Stimulated activated naive CD8-positive, alpha-beta T cell treated with anti-CD3 and anti-CD28 coated beads, Interleukin-15, amount 100 ng/mL, for 72 hours (primary cell): ENCODE measurements around the gene MSI1.

Source experiments
- ATAC-seq: fragments of 150-1000 bp; cut with Tn5 transposase; 2 replicates; pipeline ENCODE4 v1.10.0; 2021; ENCODE audit warnings: mild to moderate bottlenecking, moderate library complexity
- DNase-seq, 2 donors: peaks; one replicate each; pipeline ENCODE4 v3.0.0; 2021 to 2022
- H3K27ac Mint-ChIP-seq, 2 donors: one replicate each; pipeline ENCODE4 v1.8.0; 2022; ENCODE audit warnings: mild to moderate bottlenecking in 2 of 2, mixed read lengths in 2 of 2, moderate library complexity in 2 of 2
- H3K27me3 Mint-ChIP-seq: one replicate; pipeline ENCODE4 v1.8.0; 2022; ENCODE audit warnings: mixed read lengths
- H3K4me1 Mint-ChIP-seq: one replicate; pipeline ENCODE4 v1.8.0; 2022; ENCODE audit warnings: mild to moderate bottlenecking, mixed read lengths
- H3K4me3 Mint-ChIP-seq, 2 donors: one replicate each; pipeline ENCODE4 v1.8.0; 2022; ENCODE audit warnings: mild to moderate bottlenecking in 2 of 2, mixed read lengths in 2 of 2, moderate library complexity in 1 of 2
- H3K9me3 Mint-ChIP-seq, 2 donors: one replicate each; pipeline ENCODE4 v1.8.0; 2022; ENCODE audit warnings: mixed read lengths in 2 of 2

The MSI1 gene

GRCh38 chr12:120368789-120369602, at the start of gene MSI1:
TSS of gene MSI1 (minus strand) at chr12:120369164. CDS start at chr12:120369091, 73 bp downstream.
- Mint-ChIP-seq H3K27ac (peak within 1 kb of the TSS; percentile 12 to 27), H3K27me3 (peaks cover 87% of the 10 kb centered on the region), H3K9me3 (no peaks in the 10 kb centered on the region), H3K4me1 (peaks cover 36% of the 10 kb centered on the region), H3K4me3 (peak within 1 kb of the TSS; percentile 76 to 87)
- DNase-seq: peak in 1 of 2 donors; percentile 25
- ATAC-seq: peak; percentile 49

- peaks cover 18% of the 10 kb centered on the region for H3K27me3 Mint-ChIP-seq
- no peak overlapping the region for H3K4me3 Mint-ChIP-seq
- ATAC-seq (no peak), DNase-seq (no peak)
- no peaks in the 10 kb centered on the region for H3K9me3 Mint-ChIP-seq
- no peaks in the 10 kb centered on the region for H3K4me1 Mint-ChIP-seq
- no peak overlapping the region for H3K27ac Mint-ChIP-seq
These were observed 49.1 kb upstream of the MSI1 start for GRCh38 chr12:120417917-120418580.

DNA sequence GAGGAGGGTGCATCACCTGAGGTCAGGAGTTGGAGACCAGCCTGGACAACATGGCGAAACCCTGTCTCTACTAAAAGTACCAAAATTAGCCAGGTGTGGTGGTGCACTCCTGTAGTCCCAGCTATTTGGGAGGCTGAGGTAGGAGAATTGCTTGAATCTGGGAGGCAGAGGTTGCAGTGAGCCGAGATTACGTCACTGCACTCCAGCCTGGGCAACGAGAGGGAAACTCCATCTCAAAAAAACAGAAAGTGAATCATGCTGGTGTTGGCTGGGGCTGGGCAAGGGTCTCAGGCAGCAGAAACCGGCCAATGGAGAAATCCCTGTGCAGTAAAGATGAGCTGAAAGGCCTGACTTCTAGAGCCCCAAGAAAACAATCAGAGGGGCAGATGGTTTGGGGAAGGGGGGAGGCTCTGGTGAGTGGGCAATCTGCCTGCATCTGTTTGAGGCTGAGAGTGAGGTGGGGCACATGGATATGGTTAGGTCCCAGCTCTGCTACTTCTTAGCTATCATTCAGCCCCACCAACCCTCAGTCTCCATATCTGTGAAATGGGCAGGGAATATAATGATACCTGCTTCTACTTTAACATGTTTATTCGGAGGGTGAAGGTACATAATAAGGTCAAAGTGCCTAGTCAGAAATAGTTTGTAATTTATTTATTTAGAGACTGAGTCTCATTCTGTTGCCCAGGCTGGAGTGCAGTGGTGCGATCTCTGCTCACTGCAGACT, 47.7 kb upstream of the MSI1 start:
- peaks cover 18% of the 10 kb centered on the region for H3K27me3 Mint-ChIP-seq
- H3K4me1 Mint-ChIP-seq: no peaks in the 10 kb centered on the region
- DNase-seq (no peak), ATAC-seq (no peak)
- no peak overlapping the region for H3K4me3 Mint-ChIP-seq
- H3K27ac Mint-ChIP-seq: peak overlapping the region in 1 of 2 donors; percentile 59
- no peaks in the 10 kb centered on the region for H3K9me3 Mint-ChIP-seq

GRCh38 chr12:120413901-120414695, 45.1 kb upstream of the MSI1 start:
- H3K9me3 Mint-ChIP-seq: no peaks in the 10 kb centered on the region
- H3K27me3 Mint-ChIP-seq: peaks cover 18% of the 10 kb centered on the region
- H3K4me3 Mint-ChIP-seq: no peak overlapping the region
- ATAC-seq: no peak
- H3K4me1 Mint-ChIP-seq: no peaks in the 10 kb centered on the region
- no peak for DNase-seq
- no peak overlapping the region for H3K27ac Mint-ChIP-seq

- H3K4me3 Mint-ChIP-seq: no peak overlapping the region
- DNase-seq: no peak
- no peaks in the 10 kb centered on the region for H3K9me3 Mint-ChIP-seq
- H3K27ac Mint-ChIP-seq: no peak overlapping the region
- no peaks in the 10 kb centered on the region for H3K4me1 Mint-ChIP-seq
- ATAC-seq: no peak
- peaks cover 12% of the 10 kb centered on the region for H3K27me3 Mint-ChIP-seq
These were observed 43.5 kb upstream of the MSI1 start for GRCh38 chr12:120412421-120412820.

DNA sequence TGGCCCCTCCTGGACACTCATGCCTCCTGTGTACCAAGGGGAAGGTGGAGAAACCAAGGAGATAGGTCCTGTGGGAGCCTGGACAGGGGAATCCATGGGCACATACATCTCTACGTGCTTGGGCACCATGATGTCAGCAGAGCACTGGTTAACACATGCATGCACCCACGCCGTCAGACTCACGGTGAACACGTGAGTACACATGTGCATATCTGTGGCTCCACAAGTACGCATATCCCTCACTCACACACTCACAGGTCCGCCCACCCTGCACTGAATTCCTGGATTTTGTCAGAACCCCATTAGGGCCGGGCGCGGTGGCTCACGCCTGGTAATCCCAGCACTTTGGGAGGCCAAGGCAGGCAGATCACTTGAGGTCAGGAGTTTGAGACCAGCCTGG, 39.8 kb upstream of the MSI1 start:
- ATAC-seq: no peak
- Mint-ChIP-seq H3K4me3 (no peak overlapping the region), H3K4me1 (no peaks in the 10 kb centered on the region), H3K27ac (no peak overlapping the region), H3K27me3 (peaks cover 1% of the 10 kb centered on the region), H3K9me3 (no peaks in the 10 kb centered on the region)
- DNase-seq: no peak

- Mint-ChIP-seq H3K4me1 (no peaks in the 10 kb centered on the region), H3K27me3 (peaks cover 16% of the 10 kb centered on the region), H3K27ac (no peak overlapping the region), H3K4me3 (no peak overlapping the region), H3K9me3 (no peaks in the 10 kb centered on the region)
- ATAC-seq: no peak
- DNase-seq: no peak
These were observed 37.6 kb upstream of the MSI1 start for GRCh38 chr12:120406553-120406952.

- H3K4me3 Mint-ChIP-seq: no peak overlapping the region
- no peaks in the 10 kb centered on the region for H3K4me1 Mint-ChIP-seq
- peaks cover 16% of the 10 kb centered on the region for H3K27me3 Mint-ChIP-seq
- ATAC-seq: no peak
- no peak overlapping the region for H3K27ac Mint-ChIP-seq
- no peak for DNase-seq
- H3K9me3 Mint-ChIP-seq: no peaks in the 10 kb centered on the region
These were observed 37.1 kb upstream of the MSI1 start for GRCh38 chr12:120406069-120406468.

DNA sequence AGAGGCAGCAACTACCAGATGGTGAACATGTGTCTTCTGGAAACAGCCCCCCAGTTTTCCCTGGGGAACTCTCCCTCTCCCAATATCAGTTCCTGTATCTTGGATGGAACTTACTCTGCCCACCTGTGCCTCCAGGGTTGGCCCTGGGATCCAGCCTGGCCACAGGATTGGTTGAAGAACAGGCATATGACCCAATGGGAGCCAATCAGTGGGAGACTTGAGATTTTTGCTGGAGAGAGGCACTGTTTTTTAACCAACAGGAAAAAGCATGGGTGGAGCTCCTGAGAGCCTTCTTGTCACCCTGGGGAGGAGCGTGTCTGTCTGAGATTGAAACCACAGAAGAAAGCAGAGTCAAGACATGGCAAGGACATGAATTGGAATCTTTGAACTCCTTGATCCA, 35.3 kb upstream of the MSI1 start:
- Mint-ChIP-seq H3K4me3 (no peak overlapping the region), H3K27me3 (peaks cover 29% of the 10 kb centered on the region), H3K4me1 (peaks cover 5% of the 10 kb centered on the region)

GRCh38 chr12:120403869-120404268, 34.9 kb upstream of the MSI1 start:
- Mint-ChIP-seq H3K27me3 (peaks cover 29% of the 10 kb centered on the region), H3K27ac (no peak overlapping the region)

More for the DNA sequence above, 35.3 kb upstream of the MSI1 start:
- no peak overlapping the region for H3K27ac Mint-ChIP-seq
- ATAC-seq (no peak), DNase-seq (no peak)
- no peaks in the 10 kb centered on the region for H3K9me3 Mint-ChIP-seq

GRCh38 chr12:120402217-120402616, 33.3 kb upstream of the MSI1 start:
- no peak for ATAC-seq
- Mint-ChIP-seq H3K27ac (no peak overlapping the region), H3K27me3 (peaks cover 38% of the 10 kb centered on the region), H3K4me1 (peaks cover 5% of the 10 kb centered on the region), H3K4me3 (no peak overlapping the region), H3K9me3 (no peaks in the 10 kb centered on the region)
- DNase-seq: no peak

More at GRCh38 chr12:120403869-120404268, 34.9 kb upstream of the MSI1 start:
- Mint-ChIP-seq H3K9me3 (no peaks in the 10 kb centered on the region), H3K4me3 (no peak overlapping the region), H3K4me1 (peaks cover 5% of the 10 kb centered on the region)
- ATAC-seq (no peak), DNase-seq (no peak)

DNA sequence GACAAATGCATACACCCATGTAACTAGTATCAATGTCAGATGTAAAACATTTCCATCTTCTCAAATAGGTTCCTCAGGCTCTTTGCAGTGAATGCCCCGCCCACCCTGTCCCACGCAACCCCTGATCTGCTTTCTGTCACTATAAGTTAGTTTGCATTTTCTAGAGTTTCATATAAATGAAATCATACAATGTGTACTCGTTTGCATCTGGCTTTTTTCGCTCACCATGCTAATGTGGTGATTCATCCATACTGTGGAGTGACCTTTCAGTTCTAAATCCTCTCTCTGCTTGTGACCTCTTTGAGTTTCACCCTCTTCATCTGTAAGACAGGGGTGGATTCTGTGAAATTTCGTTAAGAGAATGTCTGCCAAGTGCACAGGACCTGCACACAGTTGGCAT, 30.6 kb upstream of the MSI1 start:
- H3K9me3 Mint-ChIP-seq: no peaks in the 10 kb centered on the region
- DNase-seq (no peak), ATAC-seq (peak; percentile 39)
- H3K4me1 Mint-ChIP-seq: peaks cover 9% of the 10 kb centered on the region
- H3K27me3 Mint-ChIP-seq: peaks cover 62% of the 10 kb centered on the region
- H3K27ac Mint-ChIP-seq: no peak overlapping the region
- no peak overlapping the region for H3K4me3 Mint-ChIP-seq

DNA sequence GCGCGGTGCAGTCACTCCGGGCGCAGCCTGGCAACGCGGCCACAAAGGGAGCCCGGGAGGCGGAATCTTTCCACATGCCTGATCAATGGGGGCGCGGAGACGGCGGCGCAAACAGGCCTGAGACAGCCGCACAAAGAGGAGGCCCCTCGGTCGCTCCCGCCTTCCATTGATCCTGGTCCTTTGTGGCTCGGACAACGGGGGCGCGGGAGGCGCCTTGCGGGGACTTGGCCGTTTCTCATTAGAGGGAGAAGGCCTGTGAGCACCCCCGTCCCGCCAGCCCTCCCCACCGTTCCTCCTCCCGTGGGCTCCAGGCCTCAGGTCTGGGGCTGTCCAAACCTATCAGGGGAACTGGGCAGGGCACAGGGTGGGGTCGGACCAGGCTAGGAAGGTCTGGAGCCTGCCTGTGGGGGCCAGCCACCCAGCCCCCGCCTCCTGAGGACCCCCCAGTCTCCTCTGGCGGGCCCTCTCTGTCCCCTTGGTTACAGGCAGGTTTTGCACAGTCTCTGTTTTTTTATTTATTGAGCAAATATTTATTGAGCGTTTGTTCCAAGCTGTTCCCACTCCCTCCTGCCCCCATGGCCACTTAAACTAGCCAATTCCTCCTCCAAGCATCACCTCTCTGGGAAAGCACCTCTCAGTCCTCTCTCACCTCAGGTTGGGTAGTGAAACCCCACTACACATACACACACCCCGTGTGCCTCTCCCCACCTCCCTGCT, 29.0 kb upstream of the MSI1 start:
- no peak overlapping the region for H3K4me3 Mint-ChIP-seq
- ATAC-seq (no peak), DNase-seq (no peak)
- H3K4me1 Mint-ChIP-seq: peaks cover 14% of the 10 kb centered on the region
- H3K9me3 Mint-ChIP-seq: no peaks in the 10 kb centered on the region
- peaks cover 75% of the 10 kb centered on the region for H3K27me3 Mint-ChIP-seq
- H3K27ac Mint-ChIP-seq: no peak overlapping the region

GRCh38 chr12:120394483-120395367, 25.8 kb upstream of the MSI1 start:
- Mint-ChIP-seq H3K9me3 (no peaks in the 10 kb centered on the region), H3K4me3 (peak overlapping the region in 1 of 2 donors; percentile 63), H3K27me3 (peaks cover 60% of the 10 kb centered on the region), H3K27ac (peak overlapping the region in 1 of 2 donors; percentile 80), H3K4me1 (peaks cover 11% of the 10 kb centered on the region)
- ATAC-seq (no peak), DNase-seq (no peak)
